ENCODE data around the gene PHLDB2.

DNA sequence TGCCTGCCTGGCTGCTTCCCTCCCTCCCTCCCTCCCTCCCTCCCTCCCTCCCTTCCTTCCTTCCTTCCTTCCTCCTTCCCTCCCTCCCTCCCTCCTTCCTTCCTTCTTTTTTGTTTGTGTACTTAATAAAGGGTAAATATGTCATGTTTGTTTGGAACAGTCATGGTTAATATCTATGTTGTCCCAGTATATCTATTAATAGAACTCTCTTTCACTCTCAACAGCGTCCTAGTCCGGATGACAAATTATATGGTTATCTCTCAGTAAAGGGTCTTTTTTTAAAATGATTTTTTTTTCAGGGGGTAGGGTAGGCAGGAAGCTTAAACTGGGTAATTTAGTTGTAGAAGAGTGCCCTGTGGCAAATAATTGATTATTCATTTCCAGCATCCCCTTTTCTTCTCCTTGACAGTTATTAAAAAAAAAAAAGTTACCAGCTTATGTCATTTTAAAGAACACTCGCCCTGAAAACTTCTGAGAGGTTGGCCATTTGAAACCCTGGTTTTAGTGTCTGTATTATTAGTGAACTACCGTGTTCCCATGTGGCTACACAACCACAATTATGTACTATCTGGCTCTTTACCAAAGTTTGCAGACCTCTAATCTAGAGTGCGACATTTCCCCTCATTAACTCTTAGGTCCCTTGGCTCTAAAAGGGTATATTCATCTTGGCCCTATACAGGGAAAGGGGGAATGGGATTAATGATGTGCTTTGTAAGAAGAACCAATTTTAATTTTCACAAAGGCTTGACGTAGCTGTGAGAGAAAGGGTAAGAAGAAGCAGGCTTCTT is 153.3 kb downstream of the PHLDB2 start:
- TF ChIP-seq CTCF (conservative IDR thresholded peaks at IDR 0.05; ENCODE audit: low read depth, low read length) (no peak), EZH2 (IDR thresholded peaks at IDR 0.05; ENCODE audit: low read length, unreplicated experiment) (no peak), EZH2phosphoT487 (IDR thresholded peaks at IDR 0.05; ENCODE audit: borderline replicate concordance, low read length) (no peak)

Data from PC-3 (cell line).